ENCODE data around the gene DHRS4L2. TPM values are rescaled to one million over a fixed set of nuclear protein-coding genes. Genes with fewer than 3 reads are reported as not detected.
"Not testable (repeated sequence)": the region's sequence is repeated elsewhere in the genome, so short reads cannot be mapped to it uniquely, and the experiment has no call there.

Gene DHRS4L2
- total RNA-seq, 1 donor from 2014 or later = 16.7 TPM

- H3K27me3 ChIP-seq = no peaks in the 10 kb centered on the region
- H3K9me3 ChIP-seq = no peaks in the 10 kb centered on the region
- DNase-seq (ENCODE audit: extremely low spot score in 2 of 2) = peak; percentile 2 to 25
- H3K27ac ChIP-seq = no peak overlapping the region
- intact Hi-C loops (cut with DNase I) = no loop called here
- TF ChIP-seq POLR2AphosphoS5 (IDR thresholded peaks at IDR 0.05; ENCODE audit: insufficient read depth in 1 of 2, low read depth in 1 of 2) (no peak), POLR2A (IDR thresholded peaks at IDR 0.05) (no peak), CTCF (IDR thresholded peaks at IDR 0.05) (no peak)
- H3K4me1 ChIP-seq = peaks cover 29% of the 10 kb centered on the region
- no peaks in the 10 kb centered on the region for H3K36me3 ChIP-seq
- no peak overlapping the region for H3K4me3 ChIP-seq
These were observed 38.2 kb upstream of the DHRS4L2 start for GRCh38 chr14:23950411-23951135.

- H3K9me3 ChIP-seq; H3K36me3 ChIP-seq; H3K4me3 ChIP-seq; DNase-seq (ENCODE audit: extremely low spot score in 2 of 2); H3K27ac ChIP-seq; H3K27me3 ChIP-seq; intact Hi-C loops (cut with DNase I): not testable (repeated sequence)
- peaks cover 29% of the 10 kb centered on the region for H3K4me1 ChIP-seq
These were observed 37.6 kb upstream of the DHRS4L2 start for GRCh38 chr14:23951136-23951466.

- intact Hi-C loops (cut with DNase I) = no loop called here
- no peak for TF ChIP-seq CTCF (IDR thresholded peaks at IDR 0.05)
- TF ChIP-seq POLR2AphosphoS5 (IDR thresholded peaks at IDR 0.05; ENCODE audit: insufficient read depth in 1 of 2, low read depth in 1 of 2) = no peak
- no peak for TF ChIP-seq POLR2A (IDR thresholded peaks at IDR 0.05)
- Histone ChIP-seq H3K36me3 (no peaks in the 10 kb centered on the region), H3K27ac (no peak overlapping the region), H3K9me3 (no peaks in the 10 kb centered on the region), H3K4me3 (no peak overlapping the region), H3K4me1 (peaks cover 29% of the 10 kb centered on the region), H3K27me3 (no peaks in the 10 kb centered on the region)
- no peak for DNase-seq (ENCODE audit: extremely low spot score in 2 of 2)
These were observed 37.0 kb upstream of the DHRS4L2 start for GRCh38 chr14:23951590-23952201.

- H3K27me3 ChIP-seq; H3K9me3 ChIP-seq; H3K36me3 ChIP-seq; DNase-seq (ENCODE audit: extremely low spot score in 2 of 2); intact Hi-C loops (cut with DNase I): not testable (repeated sequence)
- H3K27ac ChIP-seq = peak overlapping the region; percentile 89
- peak overlapping the region; percentile 65 to 85 for H3K4me3 ChIP-seq
- H3K4me1 ChIP-seq = peaks cover 29% of the 10 kb centered on the region
These were observed 35.6 kb upstream of the DHRS4L2 start for GRCh38 chr14:23953116-23953463.

- peaks cover 29% of the 10 kb centered on the region for H3K4me1 ChIP-seq
- no peaks in the 10 kb centered on the region for H3K27me3 ChIP-seq
- intact Hi-C loops (cut with DNase I) = no loop called here
- DNase-seq (ENCODE audit: extremely low spot score in 2 of 2) = no peak
- H3K36me3 ChIP-seq = no peaks in the 10 kb centered on the region
- peak within 1 kb of the TSS; percentile 65 to 85 for H3K4me3 ChIP-seq
- TF ChIP-seq POLR2A (IDR thresholded peaks at IDR 0.05) (no peak), POLR2AphosphoS5 (IDR thresholded peaks at IDR 0.05; ENCODE audit: insufficient read depth in 1 of 2, low read depth in 1 of 2) (peak; percentile 35 to 85), CTCF (IDR thresholded peaks at IDR 0.05) (peak; percentile 67 to 96 (median 89))
- no peaks in the 10 kb centered on the region for H3K9me3 ChIP-seq
- peak within 1 kb of the TSS; percentile 89 for H3K27ac ChIP-seq
These were observed 35.1 kb upstream of the DHRS4L2 start, which contains the start of gene DHRS4 for GRCh38 chr14:23953464-23954278. Gene DHRS4 (plus strand): TSS chr14:23953770. CDS start chr14:23953789, 19 bp downstream.

GRCh38 chr14:23954279-23954614 is 34.5 kb upstream of the DHRS4L2 start:
- intact Hi-C loops (cut with DNase I); H3K36me3 ChIP-seq; DNase-seq (ENCODE audit: extremely low spot score in 2 of 2); H3K9me3 ChIP-seq; H3K27me3 ChIP-seq: not testable (repeated sequence)
- Histone ChIP-seq H3K27ac (peak overlapping the region; percentile 89), H3K4me1 (peaks cover 29% of the 10 kb centered on the region), H3K4me3 (peak overlapping the region; percentile 65 to 85)

GRCh38 chr14:23954965-23955364 is 33.8 kb upstream of the DHRS4L2 start:
- H3K9me3 ChIP-seq; DNase-seq (ENCODE audit: extremely low spot score in 2 of 2); H3K27me3 ChIP-seq; H3K36me3 ChIP-seq; H3K4me3 ChIP-seq; H3K27ac ChIP-seq; intact Hi-C loops (cut with DNase I): not testable (repeated sequence)
- peaks cover 29% of the 10 kb centered on the region for H3K4me1 ChIP-seq

- DNase-seq (ENCODE audit: extremely low spot score in 2 of 2); H3K9me3 ChIP-seq; intact Hi-C loops (cut with DNase I): not testable (repeated sequence)
These were observed 32.9 kb upstream of the DHRS4L2 start for GRCh38 chr14:23955811-23956210.

GRCh38 chr14:23957913-23958569 is 30.7 kb upstream of the DHRS4L2 start:
- H3K4me3 ChIP-seq; H3K36me3 ChIP-seq; H3K27me3 ChIP-seq; intact Hi-C loops (cut with DNase I); H3K9me3 ChIP-seq; DNase-seq (ENCODE audit: extremely low spot score in 2 of 2); H3K27ac ChIP-seq: not testable (repeated sequence)
- H3K4me1 ChIP-seq = peaks cover 14% of the 10 kb centered on the region

More at GRCh38 chr14:23955811-23956210, 32.9 kb upstream of the DHRS4L2 start:
- H3K27me3 ChIP-seq, H3K27ac ChIP-seq, H3K4me3 ChIP-seq, H3K36me3 ChIP-seq: not testable (repeated sequence)
- H3K4me1 ChIP-seq = peaks cover 29% of the 10 kb centered on the region
